NCI-H146 (cell line): ENCODE measurements around the gene IL10RB.
"Not testable (repeated sequence)": the region's sequence is repeated elsewhere in the genome, so short reads cannot be mapped to it uniquely, and the experiment has no call there.

ENCODE experiments used
- DNase-seq: peaks from one replicate; lab custom pipeline; 2025; lab: John Stamatoyannopoulos, UW

The IL10RB gene

DNA sequence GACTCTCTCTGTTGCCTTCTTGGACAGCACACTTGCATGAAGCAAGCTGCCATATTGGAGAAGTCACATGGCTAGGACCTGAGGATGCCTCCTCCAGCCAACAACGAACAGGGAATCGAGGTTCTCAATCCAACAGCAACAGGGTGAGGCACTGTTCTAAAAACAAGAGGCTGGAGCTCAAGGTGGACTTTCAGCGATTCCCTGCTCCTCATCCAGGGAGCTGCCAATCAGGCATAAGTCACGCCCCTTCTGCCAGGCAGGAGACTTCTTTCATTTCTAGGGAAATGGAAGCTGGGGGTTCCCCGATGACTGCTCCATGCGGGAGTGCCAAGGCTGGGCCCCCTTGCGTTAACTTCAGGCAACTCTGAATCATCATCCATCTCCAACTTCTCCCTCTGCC lies 35.9 kb downstream of the IL10RB start:
- no peak for DNase-seq

DNA sequence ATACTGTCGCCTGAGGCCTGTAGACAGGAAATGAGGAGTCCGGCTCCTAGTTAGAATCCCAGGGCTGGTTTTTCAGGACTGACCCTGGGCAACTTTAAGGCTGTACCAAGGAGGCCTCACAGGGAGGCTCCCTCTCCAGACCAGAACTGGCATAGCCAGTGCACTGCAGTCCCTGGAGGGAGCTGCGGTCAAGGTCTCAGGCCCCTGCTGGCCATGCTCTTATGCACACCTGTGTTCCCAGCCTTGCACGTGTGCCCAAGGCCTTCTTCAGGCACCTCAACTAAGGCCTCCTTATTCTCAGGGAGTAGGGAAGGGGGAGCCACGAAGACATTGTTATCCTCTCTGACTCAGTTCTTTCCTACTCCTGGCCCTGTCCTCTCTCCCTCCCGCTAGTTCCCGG lies 36.6 kb downstream of the IL10RB start:
- DNase-seq = no peak

DNA sequence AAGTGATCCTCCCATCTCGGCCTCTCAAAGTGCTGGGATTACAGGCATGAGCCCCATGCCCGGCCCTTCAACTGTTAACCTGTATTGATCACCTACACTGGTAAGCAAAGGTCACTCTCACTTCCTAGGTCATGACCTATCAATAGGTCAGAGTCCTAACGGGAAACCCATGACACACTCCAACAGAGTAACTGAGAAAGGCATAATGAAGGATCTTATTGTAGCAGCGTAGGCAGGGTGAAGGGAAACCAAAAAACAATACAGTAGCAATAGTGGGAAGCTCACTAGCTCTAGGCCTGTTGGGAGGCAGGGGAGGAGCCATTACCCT lies 39.1 kb downstream of the IL10RB start:
- no peak for DNase-seq

DNA sequence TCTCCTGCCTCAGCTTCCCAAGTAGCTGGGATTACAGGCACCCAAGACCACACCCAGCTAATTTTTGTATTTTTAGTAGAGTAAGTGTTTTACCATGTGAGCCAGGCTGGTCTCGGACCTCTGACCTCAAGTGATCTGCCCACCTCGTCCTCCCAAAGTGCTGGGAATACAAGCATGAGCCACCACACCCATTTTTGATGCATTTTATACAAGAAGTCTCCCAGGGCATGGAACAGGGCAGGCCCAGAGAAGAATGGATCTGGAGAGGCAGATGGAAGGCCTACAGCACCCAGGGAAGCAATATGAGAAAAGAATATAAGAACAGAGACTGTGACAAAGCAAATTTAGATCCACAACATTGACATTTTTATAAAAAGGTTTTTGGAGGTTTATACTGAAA lies 39.8 kb downstream of the IL10RB start:
- DNase-seq = no peak

DNA sequence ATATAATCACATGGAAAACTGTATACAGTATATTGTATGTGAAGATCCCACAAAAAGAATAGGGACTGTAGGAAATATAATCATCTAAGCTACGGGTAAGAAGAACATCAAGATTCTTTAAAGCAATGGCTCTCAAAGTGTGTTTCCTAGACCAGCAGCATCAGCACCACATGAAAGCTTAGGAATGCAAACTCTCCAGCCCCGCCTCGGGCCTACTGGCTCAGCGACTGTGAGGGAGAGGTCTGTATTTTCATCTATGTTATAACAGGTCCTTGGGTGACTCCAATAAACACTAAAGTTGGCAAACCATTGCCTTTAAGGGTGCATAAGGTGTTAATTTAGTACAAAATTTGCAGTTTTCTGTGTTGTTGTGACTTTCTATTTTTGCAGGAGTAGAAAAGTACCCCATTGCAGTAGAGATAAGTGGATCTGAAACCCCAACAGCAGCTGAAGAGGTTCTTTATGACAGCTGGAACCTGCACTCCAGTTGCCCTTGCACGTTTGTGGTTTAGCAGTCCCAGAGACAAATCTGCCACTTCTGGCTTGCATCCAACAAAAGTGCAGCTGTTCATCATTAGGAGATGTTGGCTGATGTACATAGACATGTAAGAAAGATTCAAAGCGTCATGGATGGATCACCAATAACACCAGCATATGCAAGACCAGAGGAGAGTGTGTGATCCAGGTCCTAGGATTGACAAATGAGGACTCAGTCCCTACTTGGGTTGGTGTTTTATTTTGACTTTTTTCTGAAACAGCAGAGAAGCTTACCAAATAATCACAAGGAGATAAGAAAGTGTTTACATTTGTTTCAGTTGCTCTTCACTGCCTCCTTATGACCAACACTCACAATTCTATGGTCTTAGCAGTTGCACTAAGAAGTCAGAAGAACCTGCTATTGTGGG lies 42.7 kb downstream of the IL10RB start:
- peak; percentile 47 for DNase-seq

DNA sequence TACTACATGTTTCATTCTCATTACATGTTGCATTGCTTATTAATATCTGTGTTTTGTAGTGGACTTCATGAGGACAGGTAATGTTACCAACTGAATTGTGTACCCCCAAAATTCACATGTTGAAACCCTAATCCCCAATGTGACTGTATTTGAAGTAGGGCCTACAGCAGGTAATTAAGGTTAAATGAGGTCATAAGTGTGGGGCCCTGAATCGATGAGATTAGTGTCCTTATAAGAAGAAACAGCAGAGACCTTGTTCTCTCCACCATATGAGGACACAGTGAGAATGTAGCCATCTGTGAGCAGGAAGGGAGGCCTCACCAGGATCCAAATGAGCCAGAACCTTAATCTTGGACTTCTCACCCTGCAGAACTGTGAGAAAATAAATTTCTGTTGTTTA lies 43.6 kb downstream of the IL10RB start:
- DNase-seq = no peak

DNA sequence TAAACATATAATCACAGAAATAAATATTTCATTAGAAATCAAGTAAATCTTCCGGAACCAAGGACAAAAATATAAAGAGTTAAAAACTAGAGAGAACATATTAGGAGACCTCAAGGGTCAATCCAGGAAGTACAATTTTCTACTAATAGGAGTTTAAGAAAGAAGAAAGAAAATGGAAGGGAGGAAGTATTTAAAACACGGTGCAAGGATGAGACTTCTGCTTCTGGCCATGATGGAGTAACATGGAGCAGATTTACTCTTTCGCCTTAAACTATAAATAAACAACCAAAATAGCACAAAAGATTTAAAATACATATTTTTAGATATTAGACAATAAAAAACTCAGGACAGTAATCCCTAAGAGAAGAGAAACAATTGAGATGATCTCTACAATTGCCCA lies 46.0 kb downstream of the IL10RB start:
- no peak for DNase-seq

DNA sequence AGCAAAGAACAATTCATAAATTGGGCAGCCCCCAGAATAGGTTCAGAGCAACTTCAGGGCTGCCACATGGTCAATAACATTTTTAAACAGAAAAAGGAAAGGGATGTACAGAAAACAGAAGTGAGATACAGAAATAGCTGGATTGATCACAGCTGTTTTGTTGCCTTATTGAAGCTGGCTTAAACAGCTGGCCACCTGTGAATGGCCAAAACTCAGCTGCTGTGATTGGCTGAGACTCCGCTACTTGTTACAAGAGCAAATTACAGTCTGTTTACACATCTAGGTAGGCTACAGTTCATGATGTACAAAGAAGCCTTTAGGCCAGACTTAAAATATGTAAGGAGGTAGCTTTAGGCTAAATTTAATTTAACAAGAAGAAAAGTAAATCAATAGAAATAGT lies 47.0 kb downstream of the IL10RB start:
- no peak for DNase-seq

DNA sequence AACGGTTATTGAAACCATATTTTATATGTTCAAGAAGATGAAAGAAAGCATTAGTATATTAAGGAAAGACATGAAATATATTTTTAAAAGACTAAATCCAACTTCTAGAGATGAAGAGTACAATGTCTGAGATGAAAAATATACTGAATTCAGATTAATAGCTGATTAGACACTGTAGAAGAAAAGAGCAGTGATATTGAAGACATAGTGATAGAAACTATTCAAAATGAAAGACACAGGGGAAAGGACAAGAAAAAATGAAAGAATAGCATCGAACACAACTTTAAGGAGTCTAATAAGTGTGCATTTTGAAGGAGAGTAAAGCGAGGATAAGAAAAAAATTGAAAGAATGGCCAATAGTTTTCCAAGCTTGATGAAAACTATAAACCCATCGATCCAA lies 47.4 kb downstream of the IL10RB start:
- DNase-seq = no peak

DNA sequence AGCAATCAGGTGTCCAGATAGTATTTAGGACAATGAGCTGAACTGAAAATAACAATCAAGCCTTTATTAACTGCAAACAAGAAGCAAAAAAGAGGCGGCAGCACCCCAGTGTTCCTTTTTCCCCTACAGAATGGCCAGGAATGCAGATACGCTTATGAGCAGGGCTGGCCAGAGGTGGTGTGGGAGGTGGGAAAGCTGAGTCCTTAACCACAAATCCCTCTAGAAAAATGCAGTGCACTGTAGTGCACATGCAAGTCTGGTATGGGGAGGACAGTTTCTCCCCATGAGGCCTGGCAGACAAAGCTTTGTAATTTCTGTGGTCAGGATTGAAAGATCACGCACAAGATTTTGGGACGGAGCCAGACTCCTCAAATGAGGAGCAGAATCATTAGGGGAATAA lies 47.9 kb downstream of the IL10RB start:
- no peak for DNase-seq

DNA sequence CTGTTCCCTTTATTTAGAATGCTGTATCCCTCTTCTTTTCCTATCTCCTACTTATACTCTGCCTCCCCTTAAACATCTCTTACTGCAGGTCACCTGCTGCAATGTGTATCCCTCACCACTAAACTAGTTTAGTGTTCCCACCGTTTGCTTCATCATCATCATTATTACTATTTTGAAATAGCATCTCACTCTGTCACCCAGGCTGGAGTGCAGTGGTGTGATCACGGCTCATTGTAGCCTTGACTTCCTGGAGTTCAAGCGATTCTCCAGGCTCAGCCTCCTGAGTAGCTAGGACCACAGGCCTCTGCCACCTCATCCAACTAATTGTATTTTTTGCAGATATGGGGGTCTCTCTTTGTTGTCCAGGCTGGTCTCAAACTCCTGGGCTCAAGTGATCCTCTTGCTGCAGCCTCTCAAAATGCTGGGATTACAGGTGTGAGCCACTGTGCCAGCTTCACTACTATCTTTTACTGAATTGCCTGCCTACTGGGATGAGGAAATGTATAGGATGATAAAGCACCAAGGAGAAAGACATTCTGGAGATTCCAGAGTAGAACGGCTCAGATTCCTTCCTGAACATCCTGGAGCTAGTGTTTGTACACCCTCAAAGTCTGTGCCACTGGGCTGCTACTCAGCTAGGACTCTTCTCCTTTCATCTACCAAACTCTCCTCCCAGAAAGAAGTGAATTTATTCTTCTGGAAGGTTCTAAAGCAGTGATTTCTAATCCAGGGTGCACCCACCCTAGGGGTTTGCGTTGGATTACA lies 50.0 kb downstream of the IL10RB start:
- DNase-seq = no peak

DNA sequence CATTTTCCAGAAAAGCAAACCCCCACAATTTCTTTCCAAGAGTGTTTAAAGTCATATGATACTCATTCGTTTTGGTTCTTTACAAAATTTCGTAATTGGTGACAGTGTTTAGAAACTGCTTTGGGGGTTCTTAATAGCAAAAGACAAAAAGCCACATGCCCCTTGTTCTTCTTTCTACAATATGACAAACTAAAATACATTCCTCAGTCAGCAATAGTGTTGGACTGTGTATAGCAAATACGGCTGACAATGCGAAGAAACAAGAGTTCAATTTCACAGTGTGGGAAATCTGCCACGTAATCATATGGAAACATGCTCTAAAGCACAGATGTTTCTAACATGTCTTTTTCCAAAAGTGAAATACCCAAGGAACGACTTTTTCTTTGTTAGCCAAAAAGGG lies 51.0 kb downstream of the IL10RB start:
- DNase-seq = no peak

DNA sequence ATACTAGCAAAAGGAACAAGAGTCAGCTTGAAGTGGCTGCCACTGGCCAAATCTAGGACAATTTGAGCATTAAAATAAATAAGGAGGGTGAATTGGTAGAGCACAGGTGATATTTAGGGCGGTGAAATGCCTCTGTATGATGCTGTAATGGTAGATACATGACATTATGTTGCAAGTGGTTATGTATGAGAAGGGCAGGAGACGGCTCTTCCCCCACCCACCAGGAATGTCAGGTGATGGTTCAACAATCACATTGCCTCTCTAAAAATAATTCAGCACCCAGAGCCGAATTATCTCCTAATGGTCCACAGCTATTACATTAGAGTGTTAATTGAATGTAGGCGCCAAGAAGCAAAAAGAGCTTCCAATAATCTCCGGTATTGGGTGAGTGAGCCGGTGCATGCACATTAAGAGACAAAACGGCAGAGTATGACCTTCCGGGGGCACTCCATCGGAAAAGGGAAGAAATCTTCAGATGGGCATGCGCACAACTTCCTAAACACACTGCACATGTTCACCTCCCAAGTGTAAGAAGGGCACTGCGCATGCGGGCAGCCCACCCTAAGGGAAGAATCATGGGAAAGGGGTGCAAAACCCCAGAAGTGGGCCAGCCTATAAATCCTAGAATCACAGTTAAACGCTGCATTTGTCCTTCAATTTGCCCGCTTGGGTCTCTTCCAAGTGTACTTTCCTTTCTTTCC lies 51.8 kb downstream of the IL10RB start:
- DNase-seq = no peak

DNA sequence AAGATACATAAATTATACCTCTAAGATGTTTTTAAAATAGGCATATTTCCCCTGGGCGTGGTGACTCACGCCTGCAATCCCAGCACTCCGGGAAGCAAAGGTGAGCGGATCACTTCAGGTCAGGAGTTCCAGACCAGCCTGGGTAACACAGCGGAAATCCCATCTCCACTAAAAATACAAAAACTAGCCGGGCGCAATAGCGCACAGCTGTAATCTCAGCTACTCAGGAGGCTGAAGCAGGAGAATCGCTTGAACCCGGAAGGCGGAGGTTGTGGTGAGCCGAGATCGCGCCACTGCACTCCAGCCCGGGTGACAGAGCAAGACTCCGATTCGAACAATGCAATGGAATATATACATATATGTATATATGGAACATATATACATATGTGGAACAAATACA lies 54.8 kb downstream of the IL10RB start:
- DNase-seq = not testable (repeated sequence)

DNA sequence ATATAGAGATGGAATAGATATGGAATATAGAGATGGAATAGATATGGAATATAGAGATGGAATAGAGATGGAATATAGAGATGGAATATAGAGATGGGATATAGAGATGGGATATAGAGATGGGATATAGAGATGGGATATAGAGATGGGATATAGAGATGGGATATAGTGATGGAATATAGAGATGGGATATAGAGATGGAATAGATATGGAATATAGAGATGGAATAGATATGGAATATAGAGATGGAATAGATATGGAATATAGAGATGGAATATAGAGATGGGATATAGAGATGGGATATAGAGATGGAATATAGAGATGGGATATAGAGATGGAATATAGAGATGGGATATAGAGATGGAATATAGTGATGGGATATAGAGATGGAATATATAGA lies 57.4 kb downstream of the IL10RB start:
- DNase-seq = not testable (repeated sequence)

DNA sequence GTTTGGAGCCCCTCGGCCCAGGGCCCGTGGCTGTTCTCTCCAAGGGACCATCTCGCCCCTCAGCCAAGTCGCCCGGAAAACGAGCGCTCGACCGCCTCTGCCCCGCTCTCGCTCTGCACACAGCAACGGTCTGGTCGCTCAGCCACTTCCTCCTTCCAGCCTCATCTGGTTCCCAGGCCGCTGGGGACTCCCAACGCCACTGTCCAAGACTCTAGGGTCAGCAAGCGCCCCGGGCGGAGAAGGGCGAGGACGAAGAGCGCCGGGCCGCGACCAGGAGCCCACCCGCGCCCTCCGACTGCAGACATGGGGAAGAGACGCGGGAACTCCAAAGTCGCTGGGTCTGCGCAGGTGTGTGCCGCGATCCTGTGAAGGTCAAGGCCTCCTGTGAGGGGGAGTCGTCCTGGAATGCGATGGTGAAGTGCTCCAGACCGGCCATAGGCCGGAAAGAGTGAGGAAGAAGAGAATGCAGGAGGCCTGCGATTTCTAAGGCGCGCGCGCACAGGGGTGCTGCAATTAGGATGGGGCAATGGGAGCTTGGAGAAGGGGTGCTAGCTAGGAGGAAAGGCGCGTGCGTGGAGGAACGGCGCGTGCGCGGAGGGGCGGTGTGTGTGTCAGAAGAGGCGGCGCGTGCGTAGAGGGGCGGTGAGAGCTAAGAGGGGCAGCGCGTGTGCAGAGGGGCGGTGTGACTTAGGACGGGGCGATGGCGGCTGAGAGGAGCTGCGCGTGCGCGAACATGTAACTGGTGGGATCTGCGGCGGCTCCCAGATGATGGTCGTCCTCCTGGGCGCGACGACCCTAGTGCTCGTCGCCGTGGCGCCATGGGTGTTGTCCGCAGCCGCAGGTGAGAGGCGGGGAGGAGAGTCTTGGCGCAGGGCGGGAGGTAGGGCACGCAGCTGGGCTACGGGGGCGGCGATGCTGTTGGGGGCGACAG lies 58.4 kb downstream of the IL10RB start, which contains the start of gene IFNAR1:
Gene IFNAR1 (plus strand): TSS at position 680 of the 931 bp plus-strand sequence. CDS start 86 bp downstream, at position 766.
- peak; percentile 95 for DNase-seq

DNA sequence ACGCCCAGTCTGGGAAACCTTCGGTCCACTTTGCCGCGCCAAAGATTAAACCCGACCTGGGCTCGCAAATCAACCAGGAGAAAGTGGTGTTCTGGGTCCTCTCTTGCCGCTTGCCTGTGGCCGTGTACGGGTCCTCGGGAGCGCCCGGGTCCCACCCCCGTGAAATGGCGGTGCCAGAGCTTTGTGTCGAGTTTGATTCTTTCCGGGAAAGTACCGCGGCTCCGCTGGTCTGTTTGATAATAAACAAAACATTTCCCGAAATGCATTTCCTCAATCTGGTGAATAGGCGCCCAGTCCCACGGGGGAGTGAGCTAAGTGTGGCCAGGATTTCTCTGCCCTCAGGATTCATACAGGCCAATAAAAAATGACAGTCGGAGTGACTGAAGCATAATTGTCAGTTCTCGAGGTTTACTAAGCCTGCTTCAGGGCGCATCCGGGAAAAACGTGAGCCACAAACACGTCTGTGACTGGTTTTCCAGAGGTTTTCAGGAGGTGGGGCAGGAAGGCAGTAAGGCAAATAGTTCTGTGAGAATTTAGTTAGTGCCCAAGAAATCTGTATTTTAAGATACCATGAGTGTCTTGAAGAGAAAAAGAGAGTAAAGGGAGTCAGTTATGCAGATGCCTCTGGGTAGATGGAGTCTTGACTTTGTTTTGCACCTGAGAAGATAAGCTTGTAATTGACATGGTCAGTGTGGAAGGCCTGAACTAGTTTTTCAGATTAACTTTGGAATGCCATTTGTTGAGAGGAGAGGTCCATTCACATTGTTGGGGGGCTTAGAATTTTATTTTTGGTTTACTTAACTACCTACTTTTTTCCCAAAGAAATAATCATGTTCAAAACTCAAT lies 59.3 kb downstream of the IL10RB start:
- peak; percentile 61 for DNase-seq

DNA sequence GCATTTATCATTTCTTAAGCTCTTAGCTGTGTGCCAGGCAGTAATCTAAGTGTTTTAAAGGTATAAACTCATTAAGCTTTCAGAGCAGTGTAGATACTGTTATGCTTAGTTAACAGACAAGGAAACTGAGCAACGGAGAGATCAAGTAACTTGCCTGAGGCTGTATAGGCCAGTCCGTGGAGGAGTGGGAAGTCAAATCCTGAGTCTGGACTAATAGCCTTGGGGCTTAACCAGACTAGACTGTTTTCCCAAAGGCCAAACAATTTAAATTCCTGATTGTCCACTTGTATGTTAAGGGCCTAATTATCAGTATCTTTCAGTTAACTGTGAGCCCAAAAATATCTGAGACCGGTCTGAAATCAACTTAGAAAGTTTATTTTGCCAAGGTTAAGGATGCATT lies 61.2 kb downstream of the IL10RB start:
- no peak for DNase-seq

DNA sequence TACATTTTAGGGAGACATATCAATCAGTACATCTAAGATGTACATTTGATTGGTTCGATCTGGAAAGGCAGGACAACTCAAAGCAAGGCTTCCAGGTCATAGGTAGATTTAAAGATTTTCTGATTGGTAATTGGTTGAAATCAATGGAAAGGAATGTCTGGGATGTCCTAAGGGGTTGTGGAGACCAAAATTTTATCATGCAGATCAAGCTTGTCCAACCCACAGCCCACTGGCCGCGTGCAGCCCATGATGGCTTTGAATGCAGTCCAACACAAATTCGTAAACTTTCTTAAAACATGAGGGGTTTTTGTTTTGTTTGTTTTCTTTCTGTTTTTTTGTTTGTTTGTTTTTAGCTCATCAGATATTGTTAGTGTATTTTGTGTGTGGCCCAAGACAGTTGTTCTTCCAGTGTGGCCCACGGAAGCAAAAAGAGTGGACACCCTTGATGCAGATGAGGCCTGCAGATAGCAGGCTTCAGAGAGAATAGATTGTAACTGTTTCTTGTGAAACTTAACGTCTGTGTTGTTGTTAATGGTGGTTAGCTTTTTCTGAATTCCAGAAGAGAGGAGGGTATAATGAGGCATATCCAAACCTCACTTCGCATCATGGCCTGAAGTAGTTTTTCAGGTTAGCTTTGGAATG lies 61.7 kb downstream of the IL10RB start:
- DNase-seq = no peak

DNA sequence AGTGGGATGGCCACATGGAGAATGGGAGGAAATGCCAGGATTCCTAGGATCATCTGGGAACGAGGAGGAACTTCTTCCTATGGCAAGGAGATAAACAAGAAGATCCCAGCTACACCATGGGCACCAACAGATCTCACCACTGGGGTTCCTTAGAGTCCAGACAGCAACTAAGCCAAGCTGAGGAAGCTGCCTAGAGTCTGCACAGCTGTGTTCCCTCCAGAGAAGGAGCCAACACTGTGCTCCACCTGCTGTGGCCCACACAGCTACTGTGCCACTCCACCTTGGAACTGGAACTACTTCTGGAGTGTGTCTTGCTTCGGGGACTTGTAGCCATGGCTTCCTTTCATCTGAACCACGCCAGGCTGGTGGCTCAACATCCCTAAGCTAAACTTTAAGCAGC lies 64.6 kb downstream of the IL10RB start:
- no peak for DNase-seq
